ENCODE data around the gene SLC8A1. TPM values are rescaled to one million over a fixed set of nuclear protein-coding genes. Genes with fewer than 3 reads are reported as not detected.
A peak's percentile ranks its signal among the peaks of the same experiment; 100 is the strongest.

Gene SLC8A1
- total RNA-seq, 1 experiment from 2014 or later: 12.4 TPM

GRCh38 chr2:40128796-40129195 is 323.1 kb downstream of the SLC8A1 start:
- DNase-seq (ENCODE audit: low read depth): no peak
- in situ Hi-C loops (cut with HindIII; ENCODE audit: low pct_unique_long_range_greater_than_20kb, low sequenced_read_pairs): no loop called here

- in situ Hi-C loops (cut with HindIII; ENCODE audit: low pct_unique_long_range_greater_than_20kb, low sequenced_read_pairs): no loop called here
- DNase-seq (ENCODE audit: low read depth): no peak
Measured at GRCh38 chr2:40127890-40128557, 323.9 kb downstream of the SLC8A1 start.

GRCh38 chr2:40127146-40127545 is 324.7 kb downstream of the SLC8A1 start:
- in situ Hi-C loops (cut with HindIII; ENCODE audit: low pct_unique_long_range_greater_than_20kb, low sequenced_read_pairs): no loop called here
- no peak for DNase-seq (ENCODE audit: low read depth)

GRCh38 chr2:40126006-40126405 is 325.9 kb downstream of the SLC8A1 start:
- in situ Hi-C loops (cut with HindIII; ENCODE audit: low pct_unique_long_range_greater_than_20kb, low sequenced_read_pairs): no loop called here
- DNase-seq (ENCODE audit: low read depth): no peak

GRCh38 chr2:40123746-40124145 is 328.1 kb downstream of the SLC8A1 start:
- in situ Hi-C loops (cut with HindIII; ENCODE audit: low pct_unique_long_range_greater_than_20kb, low sequenced_read_pairs): no loop called here
- DNase-seq (ENCODE audit: low read depth): no peak

- no peak for DNase-seq (ENCODE audit: low read depth)
- in situ Hi-C loops (cut with HindIII; ENCODE audit: low pct_unique_long_range_greater_than_20kb, low sequenced_read_pairs): no loop called here
Measured at GRCh38 chr2:40123326-40123725, 328.6 kb downstream of the SLC8A1 start.

GRCh38 chr2:40120957-40121356 is 330.9 kb downstream of the SLC8A1 start:
- DNase-seq (ENCODE audit: low read depth): no peak
- in situ Hi-C loops (cut with HindIII; ENCODE audit: low pct_unique_long_range_greater_than_20kb, low sequenced_read_pairs): no loop called here

GRCh38 chr2:40120026-40120425 is 331.9 kb downstream of the SLC8A1 start:
- in situ Hi-C loops (cut with HindIII; ENCODE audit: low pct_unique_long_range_greater_than_20kb, low sequenced_read_pairs): no loop called here
- DNase-seq (ENCODE audit: low read depth): no peak

GRCh38 chr2:40118622-40119021 is 333.3 kb downstream of the SLC8A1 start:
- no peak for DNase-seq (ENCODE audit: low read depth)
- in situ Hi-C loops (cut with HindIII; ENCODE audit: low pct_unique_long_range_greater_than_20kb, low sequenced_read_pairs): no loop called here

GRCh38 chr2:40115894-40116293 is 336.0 kb downstream of the SLC8A1 start:
- DNase-seq (ENCODE audit: low read depth): no peak
- in situ Hi-C loops (cut with HindIII; ENCODE audit: low pct_unique_long_range_greater_than_20kb, low sequenced_read_pairs): no loop called here

- in situ Hi-C loops (cut with HindIII; ENCODE audit: low pct_unique_long_range_greater_than_20kb, low sequenced_read_pairs): no loop called here
- no peak for DNase-seq (ENCODE audit: low read depth)
Measured at GRCh38 chr2:40115348-40115747, 336.5 kb downstream of the SLC8A1 start.

- DNase-seq (ENCODE audit: low read depth): no peak
- in situ Hi-C loops (cut with HindIII; ENCODE audit: low pct_unique_long_range_greater_than_20kb, low sequenced_read_pairs): no loop called here
Measured at GRCh38 chr2:40113997-40114396, 337.9 kb downstream of the SLC8A1 start.

- in situ Hi-C loops (cut with HindIII; ENCODE audit: low pct_unique_long_range_greater_than_20kb, low sequenced_read_pairs): no loop called here
- DNase-seq (ENCODE audit: low read depth): peak; percentile 17
Measured at GRCh38 chr2:40113272-40113968, 338.5 kb downstream of the SLC8A1 start.

GRCh38 chr2:40109381-40109780 is 342.5 kb downstream of the SLC8A1 start:
- in situ Hi-C loops (cut with HindIII; ENCODE audit: low pct_unique_long_range_greater_than_20kb, low sequenced_read_pairs): no loop called here
- DNase-seq (ENCODE audit: low read depth): no peak

GRCh38 chr2:40108851-40109250 is 343.0 kb downstream of the SLC8A1 start:
- no peak for DNase-seq (ENCODE audit: low read depth)
- in situ Hi-C loops (cut with HindIII; ENCODE audit: low pct_unique_long_range_greater_than_20kb, low sequenced_read_pairs): no loop called here

- in situ Hi-C loops (cut with HindIII; ENCODE audit: low pct_unique_long_range_greater_than_20kb, low sequenced_read_pairs): no loop called here
- no peak for DNase-seq (ENCODE audit: low read depth)
Measured at GRCh38 chr2:40106061-40106460, 345.8 kb downstream of the SLC8A1 start.

GRCh38 chr2:40105593-40105992 is 346.3 kb downstream of the SLC8A1 start:
- in situ Hi-C loops (cut with HindIII; ENCODE audit: low pct_unique_long_range_greater_than_20kb, low sequenced_read_pairs): no loop called here
- DNase-seq (ENCODE audit: low read depth): no peak

- in situ Hi-C loops (cut with HindIII; ENCODE audit: low pct_unique_long_range_greater_than_20kb, low sequenced_read_pairs): no loop called here
- no peak for DNase-seq (ENCODE audit: low read depth)
Measured at GRCh38 chr2:40103590-40103989, 348.3 kb downstream of the SLC8A1 start.

GRCh38 chr2:40103163-40103562 is 348.7 kb downstream of the SLC8A1 start:
- DNase-seq (ENCODE audit: low read depth): no peak
- in situ Hi-C loops (cut with HindIII; ENCODE audit: low pct_unique_long_range_greater_than_20kb, low sequenced_read_pairs): no loop called here

GRCh38 chr2:40102447-40102846 is 349.4 kb downstream of the SLC8A1 start:
- in situ Hi-C loops (cut with HindIII; ENCODE audit: low pct_unique_long_range_greater_than_20kb, low sequenced_read_pairs): no loop called here
- no peak for DNase-seq (ENCODE audit: low read depth)

Measured in Caki2 (cell line).